Fibroblast of the aortic adventitia (primary cell): Measurements from ENCODE around the gene TTC23. TPM values are rescaled to one million over a fixed set of nuclear protein-coding genes. Genes with fewer than 3 reads are reported as not detected.
A peak's percentile ranks its signal among the peaks of the same experiment; 100 is the strongest.

Experiments
- DNase-seq: peaks from one replicate; pipeline ENCODE4 v3.0.0-alpha.2; 2010; ENCODE audit warnings: low read depth
- H3K4me3 ChIP-seq: 2 replicates; pipeline ENCODE4 v1.5.1; 2011; ENCODE audit warnings: low read depth, mild to moderate bottlenecking, control low read depth, low read length, moderate library complexity
- CTCF ChIP-seq: IDR thresholded peaks from 2 replicates; pipeline ENCODE4 v1.5.1; 2011; ENCODE audit warnings: mild to moderate bottlenecking, low read length, control low read depth, inconsistent platforms; ENCODE audit not compliant: insufficient read depth
- total RNA-seq: library from RNA; depleted of rRNA; stranded (reverse); fragments of >200 nt; gene quantifications from 2 replicates; pipeline ENCODE4 v1.2.3, GENCODE V29; 2012; ENCODE audit warnings: low replicate concordance

TTC23 gene
- total RNA-seq, 1 donor: 36.7 TPM

DNA sequence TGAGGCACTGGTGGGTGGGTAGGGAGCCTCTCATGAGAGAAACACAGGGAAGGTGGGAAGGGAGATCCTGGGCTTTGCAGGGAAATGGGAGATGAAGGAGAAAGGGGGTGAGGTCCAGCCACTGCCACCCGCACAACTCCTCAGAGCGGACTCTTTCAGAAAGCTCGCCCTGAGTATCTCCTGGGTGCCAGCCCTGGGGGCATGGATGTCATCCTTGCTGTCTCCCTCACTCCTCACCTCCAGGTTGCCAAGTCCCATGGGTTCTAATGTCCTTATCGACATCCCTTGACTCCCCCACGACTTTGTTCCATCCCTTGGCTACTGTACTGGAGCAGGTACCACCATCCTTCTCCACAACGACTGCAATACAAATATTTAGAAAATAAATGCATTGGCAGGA lies 103.6 kb downstream of the TTC23 start:
- H3K4me3 ChIP-seq: no peak overlapping the region
- no peak for TF ChIP-seq CTCF
- DNase-seq: no peak

- no peak overlapping the region for H3K4me3 ChIP-seq
- no peak for DNase-seq
- TF ChIP-seq CTCF: no peak
Measured at GRCh38 chr15:99145005-99145404, 104.4 kb downstream of the TTC23 start.

GRCh38 chr15:99143655-99144610 lies 105.4 kb downstream of the TTC23 start:
- TF ChIP-seq CTCF: no peak
- peak; percentile 67 for DNase-seq
- no peak overlapping the region for H3K4me3 ChIP-seq

DNA sequence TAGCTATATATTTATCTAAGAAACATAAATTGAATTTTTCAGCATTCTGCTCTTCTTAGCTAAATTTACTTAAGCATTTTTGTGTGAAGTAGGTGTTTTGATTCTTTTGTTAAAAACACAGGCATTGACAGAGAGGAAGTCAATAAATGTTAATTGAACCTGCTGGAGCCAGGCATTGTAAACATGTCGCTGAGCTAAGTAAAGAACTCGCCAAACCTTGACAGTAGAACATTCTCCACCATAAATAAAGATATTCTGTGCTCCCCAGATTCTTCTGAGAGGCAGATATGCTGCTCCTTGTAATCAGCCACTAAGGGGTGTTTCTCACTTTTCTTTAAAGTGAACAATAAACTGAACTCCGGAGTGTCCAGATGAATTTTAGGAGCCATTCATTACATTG lies 106.1 kb downstream of the TTC23 start:
- no peak for DNase-seq

DNA sequence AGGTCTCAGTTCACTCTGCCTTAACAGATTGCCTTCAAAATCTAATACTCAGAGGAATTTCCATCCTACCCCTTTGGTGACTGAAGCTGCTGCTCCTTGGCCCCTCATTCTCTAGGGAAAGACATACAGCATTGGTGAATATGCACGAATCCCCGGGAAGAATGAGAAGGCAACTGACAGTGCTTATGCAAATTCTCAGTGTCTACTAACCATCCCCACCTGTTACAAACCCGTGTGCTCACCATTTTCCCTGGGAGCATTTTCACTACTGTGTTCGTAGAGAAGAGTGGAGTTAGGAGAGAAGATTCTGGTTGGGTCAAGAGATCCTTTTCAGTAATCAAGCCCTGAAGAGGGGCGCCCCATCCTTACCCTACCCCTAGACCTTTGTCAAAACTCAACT lies 106.8 kb downstream of the TTC23 start:
- no peak for DNase-seq
- TF ChIP-seq CTCF: no peak
- H3K4me3 ChIP-seq: no peak overlapping the region

More for the DNA sequence above, 106.1 kb downstream of the TTC23 start:
- no peak for TF ChIP-seq CTCF
- no peak overlapping the region for H3K4me3 ChIP-seq

DNA sequence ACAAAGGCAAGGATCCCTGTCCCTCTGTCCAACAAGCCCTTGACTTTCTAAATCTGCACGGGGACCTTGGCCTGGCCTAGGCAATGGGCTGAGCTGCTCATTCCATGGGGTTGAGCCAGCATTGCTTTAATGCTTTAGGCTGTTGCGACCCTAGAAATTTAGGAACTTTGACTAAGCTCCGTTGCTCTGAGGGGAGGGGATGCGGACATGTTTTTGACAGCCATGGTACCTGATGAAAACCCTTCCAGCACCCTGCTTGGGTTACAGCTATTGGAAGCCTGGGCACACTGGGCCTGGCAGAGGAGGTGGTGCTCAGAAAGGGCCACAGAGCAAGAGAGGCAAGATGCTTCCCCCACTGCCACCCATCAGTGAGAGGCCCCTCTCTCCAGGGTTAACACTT lies 107.4 kb downstream of the TTC23 start:
- H3K4me3 ChIP-seq: no peak overlapping the region
- TF ChIP-seq CTCF: no peak
- DNase-seq: no peak
